Measurements from ENCODE around the gene AMMECR1.

GRCh38 chrX:110321670-110322069, 3.8 kb upstream of the AMMECR1 start:
- TF ChIP-seq, protein P1, sequence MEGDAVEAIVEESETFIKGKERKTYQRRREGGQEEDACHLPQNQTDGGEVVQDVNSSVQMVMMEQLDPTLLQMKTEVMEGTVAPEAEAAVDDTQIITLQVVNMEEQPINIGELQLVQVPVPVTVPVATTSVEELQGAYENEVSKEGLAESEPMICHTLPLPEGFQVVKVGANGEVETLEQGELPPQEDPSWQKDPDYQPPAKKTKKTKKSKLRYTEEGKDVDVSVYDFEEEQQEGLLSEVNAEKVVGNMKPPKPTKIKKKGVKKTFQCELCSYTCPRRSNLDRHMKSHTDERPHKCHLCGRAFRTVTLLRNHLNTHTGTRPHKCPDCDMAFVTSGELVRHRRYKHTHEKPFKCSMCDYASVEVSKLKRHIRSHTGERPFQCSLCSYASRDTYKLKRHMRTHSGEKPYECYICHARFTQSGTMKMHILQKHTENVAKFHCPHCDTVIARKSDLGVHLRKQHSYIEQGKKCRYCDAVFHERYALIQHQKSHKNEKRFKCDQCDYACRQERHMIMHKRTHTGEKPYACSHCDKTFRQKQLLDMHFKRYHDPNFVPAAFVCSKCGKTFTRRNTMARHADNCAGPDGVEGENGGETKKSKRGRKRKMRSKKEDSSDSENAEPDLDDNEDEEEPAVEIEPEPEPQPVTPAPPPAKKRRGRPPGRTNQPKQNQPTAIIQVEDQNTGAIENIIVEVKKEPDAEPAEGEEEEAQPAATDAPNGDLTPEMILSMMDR (IDR thresholded peaks at IDR 0.05; ENCODE audit: low read length), result no peak
- no peak for TF ChIP-seq EZH2 (IDR thresholded peaks at IDR 0.05; ENCODE audit: borderline replicate concordance, low read length)
